ENCODE data around the gene CDKN2D. TPM values are rescaled to one million over a fixed set of nuclear protein-coding genes. Genes with fewer than 3 reads are reported as not detected.

The CDKN2D gene
- total RNA-seq, 1 donor from 2014 or later: 44.2 TPM

DNA sequence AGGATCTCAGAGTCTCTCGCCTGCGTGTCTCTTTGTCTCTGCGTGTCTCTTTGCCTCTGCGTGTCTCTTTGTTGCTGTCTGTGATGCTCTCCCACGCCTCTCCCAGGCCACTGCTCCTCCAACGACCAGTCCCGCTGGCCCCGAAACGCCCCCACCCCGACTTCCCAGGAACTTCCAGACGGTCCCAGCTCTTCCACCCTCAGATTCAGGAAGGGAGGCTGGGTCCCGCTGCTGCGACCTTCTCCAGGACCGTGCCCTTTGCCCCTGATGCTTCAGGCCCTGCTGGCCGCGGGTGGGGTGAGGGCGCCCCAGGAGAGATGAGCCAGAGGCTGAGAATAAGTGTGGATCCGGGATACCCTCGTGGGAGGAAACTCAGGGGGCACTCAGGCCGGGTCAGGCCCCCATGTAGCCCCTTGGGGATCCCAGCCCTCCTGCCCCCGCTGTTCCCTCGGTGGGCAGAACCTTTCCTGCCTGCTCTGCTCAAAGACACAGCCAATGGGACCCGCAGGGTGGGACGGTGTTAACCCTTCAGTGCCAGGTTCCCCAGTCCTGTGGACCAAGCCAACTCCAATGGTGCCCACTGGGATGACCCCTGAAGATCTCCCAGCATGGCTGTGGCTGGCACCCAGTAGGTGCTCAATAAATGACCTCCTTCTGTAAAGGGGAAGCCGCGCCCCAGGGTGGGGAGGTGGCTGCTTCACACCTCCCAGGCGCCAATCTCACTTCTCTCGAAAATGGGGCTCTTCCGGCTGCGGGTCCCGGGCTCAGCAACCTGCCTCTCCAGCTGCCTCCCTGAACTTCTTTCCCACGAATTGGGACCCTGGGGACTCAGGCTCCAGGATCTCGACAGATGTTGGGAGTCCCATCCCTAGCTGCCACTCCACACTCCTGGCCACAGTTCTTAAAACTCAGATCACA is 50.1 kb downstream of the CDKN2D start:
- peak; percentile 60 for DNase-seq
- intact Hi-C loops (cut with micrococcal nuclease): no loop called here
- H3K27ac Mint-ChIP-seq: peak overlapping the region; percentile 19

DNA sequence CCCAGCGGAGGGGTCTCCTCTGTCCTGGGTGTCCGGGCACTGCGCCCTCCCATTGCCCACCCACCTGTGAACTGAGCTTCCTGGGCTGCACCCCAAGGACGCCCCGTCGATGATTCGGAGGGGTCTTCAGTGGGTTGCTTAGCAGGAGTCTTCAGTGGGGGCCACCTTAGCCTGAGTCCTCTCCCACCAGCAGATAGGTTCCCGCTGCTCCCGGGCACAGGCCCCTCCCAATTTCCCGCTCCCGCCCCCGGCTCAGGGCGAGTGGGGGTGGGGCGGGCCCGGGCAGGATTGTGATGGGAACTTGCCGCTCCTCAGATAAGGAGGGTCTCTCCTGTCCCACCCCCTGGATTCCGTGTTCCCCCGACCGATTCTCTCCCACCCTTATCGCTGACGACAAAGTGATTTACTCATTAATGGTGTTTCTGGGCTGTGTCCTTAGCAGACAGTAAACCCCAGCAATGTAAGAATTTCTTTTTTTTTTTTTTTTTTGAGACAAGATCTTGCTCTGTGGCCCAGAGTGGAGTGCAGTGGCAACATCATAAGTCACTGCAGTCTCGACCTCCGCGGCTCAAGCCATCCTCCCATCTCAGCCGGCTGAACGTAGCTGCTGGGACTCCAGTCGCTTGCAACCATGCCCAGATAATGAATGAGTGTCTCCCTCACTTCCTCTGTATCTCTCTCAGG is 50.9 kb downstream of the CDKN2D start:
- intact Hi-C loops (cut with micrococcal nuclease): no loop called here
- peak; percentile 66 for DNase-seq
- no peak overlapping the region for H3K27ac Mint-ChIP-seq
- peaks cover 25% of the 10 kb centered on the region for H3K4me1 Mint-ChIP-seq
- H3K9me3 Mint-ChIP-seq: no peaks in the 10 kb centered on the region
- peak overlapping the region; percentile 75 for H3K4me3 Mint-ChIP-seq
- H3K27me3 Mint-ChIP-seq: peaks cover 64% of the 10 kb centered on the region
- H3K36me3 Mint-ChIP-seq (ENCODE audit: low read depth): peaks cover 2% of the 10 kb centered on the region

More for the DNA sequence above, 50.1 kb downstream of the CDKN2D start:
- peaks cover 2% of the 10 kb centered on the region for H3K36me3 Mint-ChIP-seq (ENCODE audit: low read depth)
- H3K4me3 Mint-ChIP-seq: peak overlapping the region; percentile 75
- no peaks in the 10 kb centered on the region for H3K9me3 Mint-ChIP-seq
- peaks cover 56% of the 10 kb centered on the region for H3K27me3 Mint-ChIP-seq
- peaks cover 23% of the 10 kb centered on the region for H3K4me1 Mint-ChIP-seq

- Mint-ChIP-seq H3K36me3 (ENCODE audit: low read depth) (peaks cover 2% of the 10 kb centered on the region), H3K27ac (no peak within 1 kb of the TSS), H3K27me3 (peaks cover 64% of the 10 kb centered on the region), H3K4me1 (peaks cover 25% of the 10 kb centered on the region), H3K4me3 (peak within 1 kb of the TSS; percentile 75), H3K9me3 (no peaks in the 10 kb centered on the region)
- DNase-seq: peak; percentile 77
- intact Hi-C loops (cut with micrococcal nuclease): no loop called here
Measured at GRCh38 chr19:10517361-10517759, 51.4 kb downstream of the CDKN2D start, which contains the start of gene S1PR5. Gene S1PR5 (minus strand): TSS chr19:10517447. CDS start chr19:10515011, 2,436 bp downstream.

- Mint-ChIP-seq H3K36me3 (ENCODE audit: low read depth) (peaks cover 2% of the 10 kb centered on the region), H3K4me3 (peak overlapping the region; percentile 58), H3K27me3 (peaks cover 61% of the 10 kb centered on the region), H3K27ac (no peak overlapping the region), H3K9me3 (no peaks in the 10 kb centered on the region), H3K4me1 (peaks cover 25% of the 10 kb centered on the region)
- no peak for DNase-seq
- intact Hi-C loops (cut with micrococcal nuclease): no loop called here
Measured at GRCh38 chr19:10516671-10517286, 52.0 kb downstream of the CDKN2D start.

Other genes with a start within 250 kb of the CDKN2D start
- gene RAVER1, start 235.4 kb downstream of the CDKN2D start, total RNA-seq: 96.1 and 108 TPM in 2 replicates
- 104 and 108 TPM in 2 replicates for gene ICAM3, start 229.4 kb downstream of the CDKN2D start, total RNA-seq
- 244 and 255 TPM in 2 replicates for gene TYK2, start 188.4 kb downstream of the CDKN2D start, total RNA-seq
- 304 and 310 TPM in 2 replicates for gene CDC37, start 165.4 kb downstream of the CDKN2D start, total RNA-seq
- 55.3 and 58.0 TPM in 2 replicates for gene PDE4A, start 148.4 kb downstream of the CDKN2D start, total RNA-seq
- gene KEAP1, start 65.6 kb downstream of the CDKN2D start, total RNA-seq: 81.0 and 82.1 TPM in 2 replicates
- not detected in 2 replicates for gene S1PR5, start 51.5 kb downstream of the CDKN2D start, total RNA-seq
- gene ATG4D, start 25.1 kb downstream of the CDKN2D start, total RNA-seq: 36.7 and 40.8 TPM in 2 replicates
- gene KRI1, start 3.0 kb downstream of the CDKN2D start, total RNA-seq: 84.0 and 90.6 TPM in 2 replicates
- not detected in 2 replicates for gene AP1M2, start 18.3 kb upstream of the CDKN2D start, total RNA-seq
- 85.5 and 98.6 TPM in 2 replicates for gene SLC44A2, start 56.6 kb upstream of the CDKN2D start, total RNA-seq
- gene ILF3, start 85.4 kb upstream of the CDKN2D start, total RNA-seq: 588 TPM in 2 replicates
- 86.0 and 95.2 TPM in 2 replicates for gene QTRT1, start 132.5 kb upstream of the CDKN2D start, total RNA-seq
- gene DNM2, start 149.1 kb upstream of the CDKN2D start, total RNA-seq: 198 and 211 TPM in 2 replicates